H1 (cell line): ENCODE results near the gene CPNE8. TPM values are rescaled to one million over a fixed set of nuclear protein-coding genes. Genes with fewer than 3 reads are reported as not detected.

Source experiments
- CTCF ChIA-PET: fragments of 300-600 bp; sonication (Branson Sonifier 250); formaldehyde crosslinking; loops from one replicate; lab custom pipeline; 2021; ENCODE audit not compliant: partially characterized antibody; lab: Charles Lee
- POLR2A ChIA-PET: fragments of 300-600 bp; sonication (Branson Sonifier 250); formaldehyde crosslinking; loops from one replicate; lab custom pipeline; 2021; ENCODE audit warnings: inconsistent platforms; ENCODE audit not compliant: partially characterized antibody; lab: Charles Lee
- DNase-seq, 2 experiments: peaks; one replicate each; pipeline versions ENCODE4 v3.0.0 to v3.0.0-alpha.2; 2010 to 2022; ENCODE audit warnings: low spot score in 2 of 2, low read depth in 1 of 2, mixed read lengths in 1 of 2
- FAIRE-seq: peaks from 2 replicates; lab custom pipeline; 2011; peaks lifted over from hg19 to GRCh38; lab: Jason Lieb, UNC
- H2AFZ ChIP-seq: 2 replicates; pipeline ENCODE4 v1.8.1; 2012; ENCODE audit warnings: low read length, inconsistent platforms
- H2AK5ac ChIP-seq: 2 replicates; pipeline ENCODE4 v1.6.1; 2013; ENCODE audit warnings: low read depth, low read length
- H2BK120ac ChIP-seq: replicated peaks from 2 replicates; pipeline ENCODE3; 2013; ENCODE audit warnings: low read depth, low read length, inconsistent platforms
- H2BK12ac ChIP-seq: 2 replicates; pipeline ENCODE4 v1.6.1; 2013; ENCODE audit warnings: low read depth, low read length
- H2BK15ac ChIP-seq: 2 replicates; pipeline ENCODE4 v1.6.1; 2013; ENCODE audit warnings: low read length
- H2BK20ac ChIP-seq: 2 replicates; pipeline ENCODE4 v1.6.1; 2013; ENCODE audit warnings: low read length
- H2BK5ac ChIP-seq: 2 replicates; pipeline ENCODE4 v1.6.1; 2013; ENCODE audit warnings: low read depth, low read length
- H3K14ac ChIP-seq: 2 replicates; pipeline ENCODE4 v1.6.1; 2013; ENCODE audit warnings: inconsistent platforms; ENCODE audit not compliant: insufficient read length
- H3K18ac ChIP-seq: 2 replicates; pipeline ENCODE4 v1.6.1; 2013; ENCODE audit warnings: low read length; ENCODE audit errors: extremely low read depth
- H3K23ac ChIP-seq: 2 replicates; pipeline ENCODE4 v1.6.1; 2013; ENCODE audit warnings: inconsistent platforms; ENCODE audit not compliant: insufficient read length
- H3K23me2 ChIP-seq: 2 replicates; pipeline ENCODE4 v1.6.1; 2013; ENCODE audit warnings: low read depth, low read length
- H3K27ac ChIP-seq: 2 replicates; pipeline ENCODE4 v1.6.1; 2011; ENCODE audit warnings: low read depth, low read length, inconsistent platforms
- H3K27me3 ChIP-seq, 4 experiments: replicated peaks in 1 of 4; 1 replicate in 1 of 4; 2 replicates in 3 of 4; pipeline versions ENCODE4 v1.6.1 to v1.8.1; 2011 to 2013; ENCODE audit warnings: low read length in 3 of 4, mild to moderate bottlenecking in 3 of 4, inconsistent platforms in 2 of 4, mixed read lengths in 2 of 4, moderate library complexity in 1 of 4; ENCODE audit not compliant: control insufficient read depth in 3 of 4, insufficient read depth in 3 of 4; ENCODE audit errors: extremely low read depth in 1 of 4
- H3K36me3 ChIP-seq, 4 experiments: 2 replicates each; pipeline versions ENCODE4 v1.6.1 to v1.8.1; 2011 to 2013; ENCODE audit warnings: mild to moderate bottlenecking in 4 of 4, low read length in 3 of 4, moderate library complexity in 2 of 4, control low read depth in 1 of 4, inconsistent platforms in 1 of 4; ENCODE audit not compliant: insufficient read depth in 4 of 4, control insufficient read depth in 2 of 4
- H3K4ac ChIP-seq: replicated peaks from 2 replicates; pipeline ENCODE3; 2013; ENCODE audit warnings: low read length, low read depth, mixed read lengths, inconsistent platforms; ENCODE audit not compliant: insufficient read length
- H3K4me1 ChIP-seq, 4 experiments: replicated peaks in 1 of 4; 1 replicate in 1 of 4; 2 replicates in 3 of 4; pipeline versions ENCODE4 v1.6.1 to v1.8.1; 2011 to 2013; ENCODE audit warnings: low read length in 3 of 4, inconsistent platforms in 2 of 4, mixed read lengths in 1 of 4; ENCODE audit not compliant: insufficient read depth in 4 of 4, control insufficient read depth in 3 of 4
- H3K4me2 ChIP-seq, 2 experiments: 2 replicates each; pipeline versions ENCODE4 v1.6.1 to v1.8.1; 2011 to 2013; ENCODE audit warnings: low read depth in 2 of 2, low read length in 2 of 2, control low read depth in 1 of 2, inconsistent platforms in 1 of 2, mild to moderate bottlenecking in 1 of 2; ENCODE audit not compliant: insufficient read depth in 1 of 2
- H3K4me3 ChIP-seq, 4 experiments: fragments of 200-600, 300-600 bp in 1 of 4; sonication (generic), shearing (Covaris generic), sonication (Bioruptor Twin) in 1 of 4; 2 replicates each; pipeline versions ENCODE4 v1.5.1 to v1.8.1; 2011 to 2016; ENCODE audit warnings: low read length in 4 of 4, low read depth in 3 of 4, control low read depth in 2 of 4, inconsistent platforms in 2 of 4, mild to moderate bottlenecking in 2 of 4, mixed read lengths in 1 of 4, moderate library complexity in 1 of 4; ENCODE audit not compliant: insufficient read depth in 2 of 4; ENCODE audit errors: extremely low read depth in 1 of 4
- H3K56ac ChIP-seq: replicated peaks from 2 replicates; pipeline ENCODE3; 2013; ENCODE audit warnings: low read depth, mild to moderate bottlenecking, mixed read lengths, low read length, inconsistent platforms; ENCODE audit not compliant: insufficient read length
- H3K79me1 ChIP-seq: 2 replicates; pipeline ENCODE4 v1.6.1; 2013; ENCODE audit warnings: low read depth, low read length, control low read depth
- H3K79me2 ChIP-seq, 2 experiments: 2 replicates each; pipeline versions ENCODE4 v1.6.1 to v1.8.1; 2012 to 2013; ENCODE audit warnings: low read length in 2 of 2, mild to moderate bottlenecking in 2 of 2, inconsistent platforms in 1 of 2; ENCODE audit not compliant: insufficient read depth in 2 of 2, control insufficient read depth in 1 of 2
- H3K9ac ChIP-seq, 4 experiments: replicated peaks in 1 of 4; 1 replicate in 1 of 4; 2 replicates in 3 of 4; pipeline versions ENCODE4 v1.6.1 to v1.8.1; 2011 to 2013; ENCODE audit warnings: low read depth in 3 of 4, low read length in 3 of 4, control low read depth in 2 of 4, mild to moderate bottlenecking in 2 of 4, moderate library complexity in 2 of 4, inconsistent platforms in 1 of 4; ENCODE audit errors: extremely low read depth in 1 of 4
- H3K9me3 ChIP-seq, 2 experiments: 2 replicates each; pipeline versions ENCODE4 v1.6.1 to v1.8.1; 2012 to 2013; ENCODE audit warnings: mild to moderate bottlenecking in 2 of 2, moderate library complexity in 2 of 2, control low read depth in 1 of 2, inconsistent platforms in 1 of 2, low read depth in 1 of 2, low read length in 1 of 2, mixed read lengths in 1 of 2; ENCODE audit not compliant: insufficient read depth in 2 of 2
- H4K20me1 ChIP-seq, 2 experiments: replicated peaks in 1 of 2; 2 replicates each; pipeline versions ENCODE3 to v1.8.1; 2011 to 2013; ENCODE audit warnings: inconsistent platforms in 2 of 2, low read length in 2 of 2, mild to moderate bottlenecking in 1 of 2; ENCODE audit not compliant: insufficient read depth in 2 of 2, control insufficient read depth in 1 of 2
- H4K5ac ChIP-seq: 2 replicates; pipeline ENCODE4 v1.6.1; 2013; ENCODE audit warnings: low read length, low read depth, mixed read lengths, inconsistent platforms; ENCODE audit not compliant: insufficient read length
- H4K8ac ChIP-seq: 2 replicates; pipeline ENCODE4 v1.8.0; 2013; ENCODE audit warnings: mild to moderate bottlenecking, moderate library complexity, low read length, inconsistent platforms; ENCODE audit not compliant: insufficient read depth; ENCODE audit errors: extremely low read depth
- H4K91ac ChIP-seq: replicated peaks from 2 replicates; pipeline ENCODE3; 2013; ENCODE audit warnings: low read length, mixed read lengths, inconsistent platforms; ENCODE audit not compliant: insufficient read length
- PHF8 ChIP-seq: fragments of 200-600 bp; sonication (generic); conservative IDR thresholded peaks from 2 replicates; pipeline ENCODE4 v1.7.1; 2012; ENCODE audit warnings: low read depth, mild to moderate bottlenecking, inconsistent platforms, low read length, moderate library complexity
- SP4 ChIP-seq: IDR thresholded peaks from 2 replicates; pipeline ENCODE4 v1.6.1; 2012; ENCODE audit warnings: low read length, inconsistent platforms
- WGBS, 2 experiments: shearing (Covaris generic) in 1 of 2; methylation state at CpG; one replicate each; pipeline versions ENCODE4 v1.1.6 to v1.1.7; 2013 to 2015; ENCODE audit warnings: low lambda C conversion rate in 2 of 2, mixed read lengths in 2 of 2, inconsistent platforms in 1 of 2, low coverage in 1 of 2, missing lambda C conversion rate in 1 of 2; ENCODE audit not compliant: insufficient replicate concordance in 2 of 2, insufficient coverage in 1 of 2, insufficient read length in 1 of 2; ENCODE audit errors: extremely low coverage in 1 of 2, missing lambda C conversion rate in 1 of 2; 5-methylcytosine and 5-hydroxymethylcytosine counted together
- polyA plus RNA-seq, 7 experiments: library from polyadenylated mRNA; depleted of rRNA in 3 of 7; stranded (reverse) in 5 of 7; unstranded in 2 of 7; fragments of >200 nt in 5 of 7; fragments of 200-250 nt in 2 of 7; gene quantifications; 1 replicate in 5 of 7; 2 replicates in 1 of 7; 4 replicates in 1 of 7; pipeline versions ENCODE4 v1.2.1 to v1.2.3, GENCODE V29; 2011 to 2013; ENCODE audit warnings: missing spikeins in 2 of 7, mixed read lengths in 2 of 7
- total RNA-seq: library from RNA; stranded (reverse); fragmentation: NEBNext Ultra II Directional; extraction: Animal tissue kit (Norgen Biotek cat#: 25700); gene quantifications from 2 replicates; pipeline ENCODE4 v1.2.1, GENCODE V29; 2021

CPNE8 gene
- total and polyA plus RNA-seq, 2 of the 8 experiments (the other 6 are each of a cell fraction or from before 2014, with no cell fraction given) = 2.5 to 6.8 TPM

- DNase-seq (no peak), FAIRE-seq (no peak)
- Histone ChIP-seq H3K56ac (no peak overlapping the region), H3K79me1 (no peaks in the 10 kb centered on the region), H3K18ac (no peak overlapping the region), H2BK20ac (no peak overlapping the region), H3K23ac (no peak overlapping the region), H4K91ac (no peak overlapping the region), H2BK15ac (no peak overlapping the region), H3K14ac (no peak overlapping the region), H4K8ac (no peak overlapping the region), H3K27ac (no peak overlapping the region), H2AFZ (no peak overlapping the region), H2BK5ac (no peak overlapping the region), H3K23me2 (no peaks in the 10 kb centered on the region), H4K20me1 (no peaks in the 10 kb centered on the region), H3K4me3 (no peak overlapping the region), H3K4me2 (no peak overlapping the region), H3K27me3 (no peaks in the 10 kb centered on the region), H3K79me2 (no peaks in the 10 kb centered on the region), H4K5ac (no peak overlapping the region), H3K9ac (no peak overlapping the region), H3K36me3 (no peaks in the 10 kb centered on the region), H3K4me1 (no peaks in the 10 kb centered on the region; a peak in 1 of 7 replicates), H3K4ac (no peak overlapping the region), H3K9me3 (no peaks in the 10 kb centered on the region; a peak in 1 of 4 replicates), H2BK12ac (no peak overlapping the region), H2BK120ac (no peak overlapping the region), H2AK5ac (no peak overlapping the region)
- WGBS, 2 experiments = 94% methylated on average over 2 of the region's 2 CpGs; no CpG with 5 or more reads in 1 of the 2 experiments
- POLR2A ChIA-PET = no interaction called here
- CTCF ChIA-PET = no interaction called here
- no peak for TF ChIP-seq PHF8
- TF ChIP-seq SP4 = no peak
Observed at GRCh38 chr12:38847247-38847646, 58.1 kb downstream of the CPNE8 start.
